B cell (primary cell): ENCODE results near the gene CD6. TPM values are rescaled to one million over a fixed set of nuclear protein-coding genes. Genes with fewer than 3 reads are reported as not detected.

ENCODE experiments used
- ATAC-seq: fragments of 200-7000 bp; cut with Tn5 transposase; one replicate; pipeline ENCODE4 v1.10.0; 2021; ENCODE audit warnings: low read depth, mild to moderate bottlenecking, moderate number of reproducible peaks, moderate library complexity
- CTCF ChIA-PET: fragments of 350-600 bp; sonication (Branson Sonifier 250); formaldehyde crosslinking; loops from one replicate; lab custom pipeline; 2021; ENCODE audit warnings: antibody characterized with exemption, inconsistent platforms; lab: Charles Lee
- POLR2A ChIA-PET: fragments of 350-600 bp; sonication (Branson Sonifier 250); formaldehyde crosslinking; loops from one replicate; lab custom pipeline; 2021; ENCODE audit warnings: antibody characterized with exemption; lab: Charles Lee
- DNase-seq: peaks from one replicate; pipeline ENCODE4 v3.0.0; 2013
- H2AFZ ChIP-seq: 2 replicates; pipeline ENCODE4 v1.6.1; 2012; ENCODE audit warnings: mild to moderate bottlenecking, low read depth, low read length; ENCODE audit not compliant: insufficient read depth, poor library complexity, severe bottlenecking
- H3K27ac ChIP-seq, 2 donors: 1 replicate in 1 of 2; 2 replicates in 1 of 2; pipeline ENCODE4 v1.5.1; 2012 to 2013; ENCODE audit warnings: low read length in 2 of 2, mild to moderate bottlenecking in 2 of 2, moderate library complexity in 1 of 2
- H3K27me3 ChIP-seq, 4 experiments: fragments of 200-600 bp in 1 of 4; sonication (generic) in 1 of 4; replicated peaks in 1 of 4; 1 replicate in 2 of 4; 2 replicates in 2 of 4; pipeline versions ENCODE4 v1.6.1 to v1.7.0; 2013 to 2016; ENCODE audit warnings: low read length in 3 of 4, mild to moderate bottlenecking in 2 of 4, mixed read lengths in 1 of 4, moderate library complexity in 1 of 4; ENCODE audit not compliant: insufficient read depth in 4 of 4, control insufficient read depth in 3 of 4; ENCODE audit errors: control extremely low read depth in 1 of 4
- H3K36me3 ChIP-seq, 2 experiments: replicated peaks in 1 of 2; 1 replicate in 1 of 2; 2 replicates in 1 of 2; pipeline versions ENCODE4 v1.6.1 to v1.7.1; 2013; ENCODE audit warnings: low read length in 1 of 2; ENCODE audit not compliant: insufficient read depth in 2 of 2, control insufficient read depth in 1 of 2; ENCODE audit errors: control extremely low read depth in 1 of 2, extremely low read depth in 1 of 2
- H3K4me1 ChIP-seq, 2 donors: fragments of 200-600 bp in 1 of 2; sonication (generic) in 1 of 2; 1 replicate in 1 of 2; 2 replicates in 1 of 2; pipeline versions ENCODE4 v1.5.1 to v1.6.1; 2013 to 2017; ENCODE audit warnings: low read length in 2 of 2; ENCODE audit not compliant: control insufficient read depth in 2 of 2, insufficient read depth in 2 of 2
- H3K4me2 ChIP-seq: replicated peaks from 2 replicates; pipeline ENCODE3; 2012; ENCODE audit warnings: mild to moderate bottlenecking, low read depth, low read length; ENCODE audit not compliant: poor library complexity, severe bottlenecking
- H3K4me3 ChIP-seq, 5 experiments: fragments of 200-600 bp in 1 of 5; sonication (generic) in 1 of 5; 1 replicate in 3 of 5; 2 replicates in 2 of 5; pipeline versions ENCODE4 v1.5.1 to v1.7.0; 2011 to 2016; ENCODE audit warnings: low read length in 4 of 5, mild to moderate bottlenecking in 4 of 5, low read depth in 2 of 5, control low read depth in 1 of 5, moderate library complexity in 1 of 5; ENCODE audit not compliant: insufficient read depth in 1 of 5; ENCODE audit errors: control extremely low read depth in 1 of 5, extremely low read depth in 1 of 5
- H3K79me2 ChIP-seq: fragments of 200-600 bp; sonication (generic); one replicate; pipeline ENCODE4 v1.6.0; 2016; ENCODE audit warnings: low read length; ENCODE audit not compliant: control insufficient read depth, insufficient read depth
- H3K9ac ChIP-seq: fragments of 200-600 bp; sonication (generic); 2 replicates; pipeline ENCODE4 v1.6.1; 2017; ENCODE audit warnings: mild to moderate bottlenecking, low read length, moderate library complexity
- H3K9me3 ChIP-seq, 3 donors: one replicate each; pipeline versions ENCODE4 v1.6.1 to v1.7.1; 2013; ENCODE audit warnings: low read length in 2 of 3; ENCODE audit not compliant: control insufficient read depth in 2 of 3, insufficient read depth in 1 of 3; ENCODE audit errors: control extremely low read depth in 1 of 3
- H4K20me1 ChIP-seq: 2 replicates; pipeline ENCODE4 v1.6.0; 2012; ENCODE audit warnings: mild to moderate bottlenecking, low read length; ENCODE audit not compliant: insufficient read depth, control insufficient read depth, poor library complexity, severe bottlenecking
- H3K27ac Mint-ChIP-seq: one replicate; pipeline ENCODE4 v1.8.0; 2021; ENCODE audit warnings: mixed read lengths
- H3K27me3 Mint-ChIP-seq: one replicate; pipeline ENCODE4 v1.8.0; 2021; ENCODE audit warnings: mixed read lengths
- H3K4me1 Mint-ChIP-seq: one replicate; pipeline ENCODE4 v1.8.0; 2021; ENCODE audit warnings: mixed read lengths
- H3K4me3 Mint-ChIP-seq: one replicate; pipeline ENCODE4 v1.8.0; 2021; ENCODE audit warnings: mixed read lengths
- H3K9me3 Mint-ChIP-seq: one replicate; pipeline ENCODE4 v1.8.0; 2022; ENCODE audit warnings: mixed read lengths; ENCODE audit not compliant: insufficient read depth
- CTCF ChIP-seq: fragments of 200-600 bp; IDR thresholded peaks from one replicate; pipeline ENCODE4 v1.8.0; 2022; ENCODE audit warnings: antibody characterized with exemption, mild to moderate bottlenecking
- EZH2 ChIP-seq: IDR thresholded peaks from 2 replicates; pipeline ENCODE4 v1.6.1; 2012; ENCODE audit warnings: borderline replicate concordance, low read depth, mild to moderate bottlenecking, moderate library complexity, low read length; ENCODE audit not compliant: insufficient read depth, poor library complexity, severe bottlenecking
- WGBS: methylation state at CpG from one replicate; pipeline ENCODE4 v1.1.5; 2013; ENCODE audit warnings: missing lambda C conversion rate; ENCODE audit not compliant: insufficient coverage; 5-methylcytosine and 5-hydroxymethylcytosine counted together
- intact Hi-C: fragments of 100-400 bp; cut with micrococcal nuclease; formaldehyde crosslinking; loops from one replicate; pipeline ENCODE4 v1.10.0; 2022
- polyA plus RNA-seq: library from polyadenylated mRNA; depleted of rRNA; stranded (reverse); fragments of >200 nt; gene quantifications from 2 replicates; pipeline ENCODE4 v1.2.3, GENCODE V29; 2012
- total RNA-seq, 2 donors: library from RNA; stranded (reverse); fragments of 120-200 nt in 1 of 2; gene quantifications; 1 replicate in 1 of 2; 2 replicates in 1 of 2; pipeline versions ENCODE4 v1.2.3 to v1.2.4, GENCODE V29; 2013 to 2022

The CD6 gene
- total and polyA plus RNA-seq, 2 donors (not counting 1 experiment from before 2014, with no cell fraction given), result 9.3 to 13.6 TPM

- no peak overlapping the region for H2AFZ ChIP-seq
- ChIA-PET CTCF (interaction anchor here (0.9 to 1.6 kb wide), 3 partner anchors 10 to 38 kb away, joined by 3 to 7 read pairs (median 3); no protein-coding TSS in a partner anchor), POLR2A (interaction anchor here (0.5 kb wide), 1 partner anchor 12 kb away, joined by 6 read pairs; no protein-coding TSS in a partner anchor)
- H3K27ac Mint-ChIP-seq, result peak overlapping the region; percentile 53
- H3K9me3 ChIP-seq, result peaks cover 2 to 17% (median 6%) of the 10 kb centered on the region in 3 donors
- H3K27me3 ChIP-seq, result no peaks in the 10 kb centered on the region
- no peak overlapping the region for H3K4me2 ChIP-seq
- ATAC-seq (no peak), DNase-seq (no peak)
- H3K36me3 ChIP-seq, result no peaks in the 10 kb centered on the region
- no peak overlapping the region for H3K4me3 ChIP-seq
- H3K4me3 Mint-ChIP-seq, result no peak overlapping the region
- no peaks in the 10 kb centered on the region for H4K20me1 ChIP-seq
- 88% methylated on average over 19 of the region's 19 CpGs for WGBS
- H3K9me3 Mint-ChIP-seq, result no peaks in the 10 kb centered on the region
- peaks cover 21 to 36% of the 10 kb centered on the region in 2 donors for H3K4me1 ChIP-seq
- intact Hi-C loops, result no loop called here
- no peak overlapping the region for H3K9ac ChIP-seq
- H3K79me2 ChIP-seq, result no peaks in the 10 kb centered on the region
- no peak for TF ChIP-seq CTCF
- no peak for TF ChIP-seq EZH2
- no peaks in the 10 kb centered on the region for H3K27me3 Mint-ChIP-seq
- H3K27ac ChIP-seq, result no peak overlapping the region
- H3K4me1 Mint-ChIP-seq, result peaks cover 62% of the 10 kb centered on the region
Observed at GRCh38 chr11:61065955-61066638, 94.6 kb downstream of the CD6 start.

DNA sequence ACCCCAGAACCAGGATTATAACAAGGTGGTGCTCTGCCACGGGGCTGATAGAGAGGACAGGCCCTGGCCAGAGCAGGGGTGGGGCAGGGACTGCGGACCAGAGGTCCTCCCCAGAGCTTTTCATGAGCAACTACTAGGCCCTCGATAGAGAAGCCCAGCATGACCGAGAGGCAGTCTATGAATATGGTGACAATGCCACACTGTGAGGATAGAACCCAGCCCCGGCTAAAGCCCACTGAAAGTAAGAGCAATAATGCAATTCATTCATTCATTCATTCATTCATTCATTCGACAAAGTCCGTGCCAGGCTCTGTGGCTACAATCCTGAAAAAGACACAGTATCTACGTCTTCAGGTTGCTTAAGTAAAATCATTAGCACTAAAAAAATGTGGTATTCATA, 95.2 kb downstream of the CD6 start:
- H3K4me1 ChIP-seq, result peaks cover 22 to 36% of the 10 kb centered on the region in 2 donors
- Mint-ChIP-seq H3K27ac (peak overlapping the region; percentile 81), H3K27me3 (no peaks in the 10 kb centered on the region), H3K9me3 (no peaks in the 10 kb centered on the region), H3K4me3 (no peak overlapping the region), H3K4me1 (peaks cover 62% of the 10 kb centered on the region)
- H3K4me3 ChIP-seq, result no peak overlapping the region
- no peaks in the 10 kb centered on the region for H4K20me1 ChIP-seq
- ATAC-seq (no peak), DNase-seq (no peak)
- no peak overlapping the region for H2AFZ ChIP-seq
- no peak for TF ChIP-seq EZH2
- no peak for TF ChIP-seq CTCF
- CTCF ChIA-PET, result no interaction called here
- 87% methylated on average over 4 of the region's 8 CpGs for WGBS
- peaks cover 2 to 17% (median 6%) of the 10 kb centered on the region in 3 donors for H3K9me3 ChIP-seq
- H3K27ac ChIP-seq, result no peak overlapping the region
- H3K36me3 ChIP-seq, result no peaks in the 10 kb centered on the region
- no peaks in the 10 kb centered on the region for H3K79me2 ChIP-seq
- POLR2A ChIA-PET, result no interaction called here
- intact Hi-C loops, result no loop called here
- H3K9ac ChIP-seq, result no peak overlapping the region
- H3K27me3 ChIP-seq, result no peaks in the 10 kb centered on the region
- no peak overlapping the region for H3K4me2 ChIP-seq
